Natural killer cell (primary cell): ENCODE data around the gene PRKCG. TPM values are rescaled to one million over a fixed set of nuclear protein-coding genes. Genes with fewer than 3 reads are reported as not detected.

Experiments
- ATAC-seq, 3 donors: fragments of 150-1000 bp in 2 of 3; fragments of 200-7000 bp in 1 of 3; cut with Tn5 transposase; 1 replicate in 1 of 3; 2 replicates in 2 of 3; pipeline ENCODE4 v1.10.0; 2021; ENCODE audit warnings: mild to moderate bottlenecking in 2 of 3, moderate library complexity in 2 of 3
- DNase-seq, 2 donors: peaks; one replicate each; pipeline versions ENCODE4 v3.0.0 to v3.0.0-alpha.2; 2013 to 2021; ENCODE audit warnings: mixed read lengths in 1 of 2
- H3K27ac ChIP-seq: one replicate; pipeline ENCODE4 v1.5.1; 2013; ENCODE audit warnings: mild to moderate bottlenecking, low read length
- H3K27me3 ChIP-seq: one replicate; pipeline ENCODE4 v1.6.1; 2013; ENCODE audit warnings: low read length; ENCODE audit not compliant: control insufficient read depth, insufficient read depth
- H3K36me3 ChIP-seq: one replicate; pipeline ENCODE4 v1.6.1; 2013; ENCODE audit warnings: low read length; ENCODE audit not compliant: control insufficient read depth, insufficient read depth
- H3K4me1 ChIP-seq: one replicate; pipeline ENCODE4 v1.6.1; 2013; ENCODE audit warnings: low read length; ENCODE audit not compliant: control insufficient read depth, insufficient read depth
- H3K4me3 ChIP-seq: one replicate; pipeline ENCODE4 v1.5.1; 2013; ENCODE audit warnings: low read length
- H3K9me3 ChIP-seq: one replicate; pipeline ENCODE4 v1.6.1; 2013; ENCODE audit warnings: low read length; ENCODE audit not compliant: control insufficient read depth, insufficient read depth
- H3K27ac Mint-ChIP-seq, 2 donors: one replicate each; pipeline ENCODE4 v1.8.0; 2022; ENCODE audit warnings: mild to moderate bottlenecking in 2 of 2, mixed read lengths in 2 of 2, moderate library complexity in 1 of 2
- H3K27me3 Mint-ChIP-seq, 2 donors: one replicate each; pipeline ENCODE4 v1.8.0; 2022; ENCODE audit warnings: low read depth in 2 of 2, mixed read lengths in 2 of 2
- H3K36me3 Mint-ChIP-seq: one replicate; pipeline ENCODE4 v1.8.0; 2022; ENCODE audit warnings: mixed read lengths
- H3K4me1 Mint-ChIP-seq, 2 donors: one replicate each; pipeline ENCODE4 v1.8.0; 2022; ENCODE audit warnings: mixed read lengths in 2 of 2
- H3K4me3 Mint-ChIP-seq: one replicate; pipeline ENCODE4 v1.8.0; 2022; ENCODE audit warnings: mild to moderate bottlenecking, moderate library complexity, mixed read lengths
- H3K9me3 Mint-ChIP-seq, 2 donors: one replicate each; pipeline ENCODE4 v1.8.0; 2022; ENCODE audit warnings: mixed read lengths in 2 of 2
- CTCF ChIP-seq: fragments of 200-600 bp; IDR thresholded peaks from one replicate; pipeline ENCODE4 v1.8.0; 2022; ENCODE audit warnings: antibody characterized with exemption
- WGBS: methylation state at CpG from one replicate; pipeline ENCODE4 v1.1.7; 2013; ENCODE audit warnings: missing lambda C conversion rate; ENCODE audit not compliant: insufficient coverage; 5-methylcytosine and 5-hydroxymethylcytosine counted together
- intact Hi-C: fragments of 100-400 bp; cut with micrococcal nuclease; formaldehyde crosslinking; loops from one replicate; pipeline ENCODE4 v1.14.2; 2022
- total RNA-seq, 4 donors: library from RNA; stranded (reverse); fragments of 120-200 nt in 1 of 4; gene quantifications; one replicate each; pipeline versions ENCODE4 v1.2.3 to v1.2.4, GENCODE V29; 2013 to 2022

The PRKCG gene
- total RNA-seq, 3 donors from 2014 or later (not counting 1 experiment from before 2014, with no cell fraction given): 0.55 to 2.6 (median 1.5) TPM

- intact Hi-C loops: loop anchor here (5.0 kb wide), 1 partner anchor 42 kb away; no protein-coding TSS in a partner anchor
- DNase-seq: no peak
- H3K4me1 Mint-ChIP-seq: peaks cover 0 to 17% of the 10 kb centered on the region in 2 donors
- TF ChIP-seq CTCF: no peak
- 77% methylated on average over 8 of the region's 9 CpGs for WGBS
- no peak overlapping the region for H3K4me3 ChIP-seq
- no peak overlapping the region for H3K4me3 Mint-ChIP-seq
- ATAC-seq: no peak
- H3K9me3 Mint-ChIP-seq: no peaks in the 10 kb centered on the region
- no peaks in the 10 kb centered on the region for H3K36me3 Mint-ChIP-seq
- H3K9me3 ChIP-seq: no peaks in the 10 kb centered on the region
- H3K27me3 ChIP-seq: peaks cover 3% of the 10 kb centered on the region
- no peak overlapping the region for H3K27ac Mint-ChIP-seq
- H3K36me3 ChIP-seq: no peaks in the 10 kb centered on the region
- no peak overlapping the region for H3K27ac ChIP-seq
- H3K27me3 Mint-ChIP-seq: peaks cover 36 to 44% of the 10 kb centered on the region in 2 donors
- peaks cover 9% of the 10 kb centered on the region for H3K4me1 ChIP-seq
Observed at GRCh38 chr19:53894707-53895106, 12.7 kb downstream of the PRKCG start.

- Mint-ChIP-seq H3K9me3 (no peaks in the 10 kb centered on the region), H3K27me3 (peaks cover 29 to 35% of the 10 kb centered on the region in 2 donors), H3K4me3 (no peak overlapping the region), H3K36me3 (no peaks in the 10 kb centered on the region), H3K4me1 (peaks cover 0 to 11% of the 10 kb centered on the region in 2 donors), H3K27ac (no peak overlapping the region)
- peaks cover 3% of the 10 kb centered on the region for H3K27me3 ChIP-seq
- no peaks in the 10 kb centered on the region for H3K9me3 ChIP-seq
- no peak overlapping the region for H3K27ac ChIP-seq
- H3K4me1 ChIP-seq: peaks cover 4% of the 10 kb centered on the region
- intact Hi-C loops: no loop called here
- no peaks in the 10 kb centered on the region for H3K36me3 ChIP-seq
- DNase-seq (no peak), ATAC-seq (no peak)
- WGBS: 55% methylated on average over 3 of the region's 4 CpGs
- no peak overlapping the region for H3K4me3 ChIP-seq
- TF ChIP-seq CTCF: no peak
Observed at GRCh38 chr19:53896682-53897081, 14.7 kb downstream of the PRKCG start.

GRCh38 chr19:53897459-53897858 is 15.5 kb downstream of the PRKCG start:
- DNase-seq: no peak
- Mint-ChIP-seq H3K27ac (no peak overlapping the region), H3K9me3 (no peaks in the 10 kb centered on the region), H3K4me1 (peaks cover 0 to 11% of the 10 kb centered on the region in 2 donors), H3K4me3 (no peak overlapping the region), H3K36me3 (no peaks in the 10 kb centered on the region), H3K27me3 (peaks cover 24 to 29% of the 10 kb centered on the region in 2 donors)
- H3K9me3 ChIP-seq: no peaks in the 10 kb centered on the region
- H3K36me3 ChIP-seq: no peaks in the 10 kb centered on the region
- no peak for ATAC-seq
- 66% methylated on average over 3 of the region's 4 CpGs for WGBS
- H3K4me3 ChIP-seq: no peak overlapping the region
- H3K4me1 ChIP-seq: peaks cover 4% of the 10 kb centered on the region
- intact Hi-C loops: no loop called here
- H3K27me3 ChIP-seq: no peaks in the 10 kb centered on the region
- H3K27ac ChIP-seq: no peak overlapping the region
- no peak for TF ChIP-seq CTCF

GRCh38 chr19:53898166-53898565 is 16.2 kb downstream of the PRKCG start:
- Histone ChIP-seq H3K4me3 (no peak overlapping the region), H3K27me3 (no peaks in the 10 kb centered on the region), H3K27ac (no peak overlapping the region), H3K4me1 (peaks cover 4% of the 10 kb centered on the region), H3K9me3 (no peaks in the 10 kb centered on the region), H3K36me3 (no peaks in the 10 kb centered on the region)
- Mint-ChIP-seq H3K4me1 (peaks cover 0 to 11% of the 10 kb centered on the region in 2 donors), H3K4me3 (no peak overlapping the region), H3K27me3 (peaks cover 23 to 29% of the 10 kb centered on the region in 2 donors), H3K9me3 (no peaks in the 10 kb centered on the region), H3K36me3 (no peaks in the 10 kb centered on the region), H3K27ac (no peak overlapping the region)
- TF ChIP-seq CTCF: no peak
- intact Hi-C loops: no loop called here
- no peak for DNase-seq
- no peak for ATAC-seq
- 18% methylated on average over 14 of the region's 16 CpGs for WGBS
